IMR-90 (cell line): Measurements from ENCODE around the gene NFKB1. TPM values are rescaled to one million over a fixed set of nuclear protein-coding genes. Genes with fewer than 3 reads are reported as not detected.

ENCODE experiments used
- ATAC-seq: fragments of 200-7000 bp; cut with Tn5 transposase; 2 replicates; pipeline ENCODE4 v1.9.1; 2020; ENCODE audit warnings: low read depth, mild to moderate bottlenecking, moderate library complexity
- BruUV-seq: library from RNA; stranded (reverse); fragments of 400-500 nt; replicated peaks from 2 replicates; lab custom pipeline; 2021; lab: Mats Ljungman, UMichigan
- CTCF ChIA-PET: fragments of 300-600 bp; formaldehyde crosslinking; extraction: SDS; loops from one replicate; lab custom pipeline; 2021; ENCODE audit warnings: antibody characterized with exemption; lab: Yijun Ruan, JAX
- POLR2A ChIA-PET: fragments of 300-600 bp; sonication (Branson Sonifier 250); formaldehyde crosslinking; loops from one replicate; lab custom pipeline; 2022; ENCODE audit warnings: antibody characterized with exemption; ENCODE audit not compliant: unreplicated experiment; lab: Charles Lee
- DNase-seq: peaks from one replicate; pipeline ENCODE4 v3.0.0; 2013
- H2AFZ ChIP-seq: replicated peaks from 2 replicates; pipeline ENCODE3; 2013; ENCODE audit warnings: low read length, mild to moderate bottlenecking; ENCODE audit not compliant: poor library complexity
- H2AK5ac ChIP-seq: 2 replicates; pipeline ENCODE4 v1.6.1; 2013; ENCODE audit warnings: low read depth, low read length, inconsistent platforms
- H2AK9ac ChIP-seq: replicated peaks from 2 replicates; pipeline ENCODE3; 2013; ENCODE audit warnings: mild to moderate bottlenecking, low read depth, low read length, moderate library complexity; ENCODE audit not compliant: poor library complexity
- H2BK120ac ChIP-seq: 2 replicates; pipeline ENCODE4 v1.6.1; 2013; ENCODE audit warnings: low read depth, low read length, inconsistent platforms
- H2BK15ac ChIP-seq: 3 replicates; pipeline ENCODE4 v1.6.1; 2013; ENCODE audit warnings: low read depth, low read length, inconsistent platforms
- H2BK20ac ChIP-seq: 2 replicates; pipeline ENCODE4 v1.6.1; 2013; ENCODE audit warnings: low read depth, mild to moderate bottlenecking, inconsistent platforms, low read length, moderate library complexity
- H2BK5ac ChIP-seq: 2 replicates; pipeline ENCODE4 v1.6.1; 2013; ENCODE audit warnings: mild to moderate bottlenecking, low read depth, low read length, inconsistent platforms; ENCODE audit not compliant: poor library complexity, severe bottlenecking
- H3K14ac ChIP-seq: replicated peaks from 2 replicates; pipeline ENCODE4 v1.6.1; 2013; ENCODE audit warnings: low read depth, low read length, inconsistent platforms
- H3K18ac ChIP-seq: 2 replicates; pipeline ENCODE4 v1.6.1; 2013; ENCODE audit warnings: low read depth, low read length, control low read depth
- H3K23ac ChIP-seq: 2 replicates; pipeline ENCODE4 v1.6.1; 2013; ENCODE audit warnings: low read depth, low read length, inconsistent platforms
- H3K27ac ChIP-seq: 2 replicates; pipeline ENCODE4 v1.5.1; 2013; ENCODE audit warnings: mild to moderate bottlenecking, control low read depth, low read length; ENCODE audit not compliant: insufficient read depth
- H3K27me3 ChIP-seq: 2 replicates; pipeline ENCODE4 v1.6.1; 2013; ENCODE audit warnings: low read length; ENCODE audit not compliant: control insufficient read depth, insufficient read depth
- H3K36me3 ChIP-seq: 2 replicates; pipeline ENCODE4 v1.6.1; 2013; ENCODE audit warnings: low read length, mixed read lengths; ENCODE audit not compliant: control insufficient read depth, insufficient read depth
- H3K4ac ChIP-seq: 2 replicates; pipeline ENCODE4 v1.6.1; 2013; ENCODE audit warnings: low read depth, low read length, inconsistent platforms
- H3K4me1 ChIP-seq: 2 replicates; pipeline ENCODE4 v1.6.1; 2013; ENCODE audit warnings: low read length, mixed read lengths; ENCODE audit not compliant: control insufficient read depth, insufficient read depth
- H3K4me2 ChIP-seq: 2 replicates; pipeline ENCODE4 v1.6.1; 2013; ENCODE audit warnings: low read depth, mild to moderate bottlenecking, control low read depth, low read length, moderate library complexity
- H3K4me3 ChIP-seq: 2 replicates; pipeline ENCODE4 v1.5.1; 2013; ENCODE audit warnings: low read depth, mild to moderate bottlenecking, control low read depth, low read length, moderate library complexity; ENCODE audit not compliant: insufficient read depth
- H3K56ac ChIP-seq: 2 replicates; pipeline ENCODE4 v1.6.1; 2013; ENCODE audit warnings: low read length, inconsistent platforms; ENCODE audit not compliant: insufficient read depth; ENCODE audit errors: extremely low read depth
- H3K79me1 ChIP-seq, 2 experiments: 2 replicates each; pipeline ENCODE4 v1.6.1; 2013; ENCODE audit warnings: low read length in 2 of 2, inconsistent platforms in 1 of 2, low read depth in 1 of 2
- H3K9ac ChIP-seq: 2 replicates; pipeline ENCODE4 v1.6.1; 2013; ENCODE audit warnings: low read depth, low read length, control low read depth
- H3K9me1 ChIP-seq: 2 replicates; pipeline ENCODE4 v1.6.1; 2013; ENCODE audit warnings: low read length, inconsistent platforms; ENCODE audit not compliant: insufficient read depth
- H3K9me3 ChIP-seq: 2 replicates; pipeline ENCODE4 v1.6.1; 2013; ENCODE audit warnings: low read length; ENCODE audit not compliant: control insufficient read depth, insufficient read depth
- H4K20me1 ChIP-seq: 2 replicates; pipeline ENCODE4 v1.6.1; 2013; ENCODE audit warnings: low read length, inconsistent platforms; ENCODE audit not compliant: insufficient read depth
- H4K5ac ChIP-seq: 2 replicates; pipeline ENCODE4 v1.6.1; 2013; ENCODE audit warnings: mild to moderate bottlenecking, low read depth, low read length, control low read depth
- H4K8ac ChIP-seq, 2 experiments: 2 replicates each; pipeline ENCODE4 v1.6.1; 2013; ENCODE audit warnings: low read depth in 2 of 2, low read length in 2 of 2, control low read depth in 1 of 2, inconsistent platforms in 1 of 2
- H4K91ac ChIP-seq: 2 replicates; pipeline ENCODE4 v1.6.1; 2013; ENCODE audit warnings: low read depth, low read length, inconsistent platforms; ENCODE audit not compliant: insufficient read depth
- CHD1 ChIP-seq: IDR thresholded peaks from 2 replicates; pipeline ENCODE4 v1.6.1; 2012; ENCODE audit warnings: low read depth, low read length, improper control_type of control experiment
- FOS ChIP-seq: fragments of 150-350 bp; IDR thresholded peaks from 2 replicates; pipeline ENCODE4 v1.6.1; 2016; ENCODE audit warnings: low read depth, low read length
- MAFK ChIP-seq: IDR thresholded peaks from 2 replicates; pipeline ENCODE4 v1.6.1; 2012; ENCODE audit warnings: low read depth, low read length, improper control_type of control experiment
- NFE2L2 ChIP-seq: fragments of 150-350 bp; IDR thresholded peaks from 2 replicates; pipeline ENCODE4 v1.6.1; 2016; ENCODE audit warnings: low read depth, mild to moderate bottlenecking, low read length
- RCOR1 ChIP-seq: IDR thresholded peaks from 2 replicates; pipeline ENCODE4 v1.6.1; 2012; ENCODE audit warnings: mild to moderate bottlenecking, low read length, improper control_type of control experiment; ENCODE audit not compliant: insufficient replicate concordance
- RFX5 ChIP-seq: IDR thresholded peaks from 2 replicates; pipeline ENCODE4 v1.8.0; 2012; ENCODE audit warnings: low read depth, mild to moderate bottlenecking, low read length, moderate library complexity
- WGBS, 2 experiments: methylation state at CpG; one replicate each; pipeline versions ENCODE4 v1.1.5 to v1.1.7; 2013; ENCODE audit warnings: missing lambda C conversion rate in 2 of 2; ENCODE audit not compliant: insufficient read length in 1 of 2; ENCODE audit errors: extremely low coverage in 2 of 2; 5-methylcytosine and 5-hydroxymethylcytosine counted together
- dilution Hi-C: fragments of 300-500 bp; cut with HindIII; formaldehyde crosslinking; loops from one replicate; pipeline ENCODE4 v1.14.3; 2018; ENCODE audit warnings: low sequenced_read_pairs; ENCODE audit not compliant: unreplicated experiment
- in situ Hi-C: fragments of 300-500 bp; cut with MboI; formaldehyde crosslinking; loops from 3 replicates; pipeline ENCODE4 v1.14.3; 2019; ENCODE audit warnings: low sequenced_read_pairs, inconsistent platforms, mixed read lengths
- intact Hi-C: fragments of 100-400 bp; cut with micrococcal nuclease; formaldehyde crosslinking; loops from 2 replicates; pipeline ENCODE4 v1.10.0; 2022
- polyA plus RNA-seq, 3 experiments: library from polyadenylated mRNA; depleted of rRNA; stranded (reverse); fragments of >200 nt; gene quantifications; 2 replicates each; pipeline ENCODE4 v1.2.3, GENCODE V29; 2012; ENCODE audit warnings: low replicate concordance in 1 of 3
- total RNA-seq: library from RNA; depleted of rRNA; stranded (reverse); fragments of >200 nt; gene quantifications from 2 replicates; pipeline ENCODE4 v1.2.3, GENCODE V29; 2012

The NFKB1 gene
- total and polyA plus RNA-seq, 2 of the 4 experiments (the other 2 are of a cell fraction), result 19.8 to 24.6 TPM

DNA sequence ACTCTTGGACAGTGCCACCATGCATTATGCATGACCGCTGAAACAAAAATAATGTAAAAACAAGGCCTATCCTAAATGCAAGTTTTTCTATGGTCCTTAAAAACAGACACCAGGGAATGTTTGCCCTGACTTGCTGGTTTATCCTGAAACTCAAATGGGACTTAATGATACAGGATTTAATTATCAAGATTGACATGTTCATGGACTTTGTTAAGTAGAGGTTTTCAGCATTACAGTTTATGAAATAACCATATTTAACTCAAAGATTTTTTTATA lies 1.3 kb downstream of the NFKB1 start:
- Histone ChIP-seq H3K18ac (no peak overlapping the region), H3K23ac (peak overlapping the region; percentile 76; the same call in 1 of the 2 replicates), H3K9ac (peak overlapping the region; percentile 81; the same call in 1 of the 2 replicates), H3K14ac (peak overlapping the region; percentile 71), H2BK15ac (no peak overlapping the region), H4K20me1 (peaks cover 5% of the 10 kb centered on the region; the same call in 1 of the 2 replicates), H3K27ac (no peak overlapping the region), H2BK5ac (no peak overlapping the region), H2AK9ac (no peak overlapping the region), H3K4me2 (peak overlapping the region; percentile 85), H4K8ac (no peak overlapping the region; a peak in 1 of 4 replicates), H3K36me3 (no peaks in the 10 kb centered on the region), H3K56ac (peak overlapping the region; percentile 47; the same call in 1 of the 2 replicates), H3K9me1 (no peaks in the 10 kb centered on the region), H2AFZ (no peak overlapping the region), H3K79me1 (peaks cover 8 to 36% of the 10 kb centered on the region in 2 experiments), H4K91ac (no peak overlapping the region), H4K5ac (no peak overlapping the region), H2BK20ac (no peak overlapping the region), H3K4ac (no peak overlapping the region), H3K9me3 (no peaks in the 10 kb centered on the region), H3K4me1 (peaks cover 3% of the 10 kb centered on the region; the same call in 1 of the 2 replicates), H3K27me3 (no peaks in the 10 kb centered on the region), H2BK120ac (no peak overlapping the region), H2AK5ac (no peak overlapping the region), H3K4me3 (peak overlapping the region; percentile 70)
- TF ChIP-seq MAFK (no peak), RFX5 (no peak), RCOR1 (no peak), FOS (no peak), NFE2L2 (no peak), CHD1 (no peak)
- intact Hi-C loops, result loop anchor here (5.0 to 10.0 kb wide), 4 partner anchors 50 to 510 kb away; partner anchors contain the start of gene UBE2D3
- dilution Hi-C loops, result no loop called here
- ChIA-PET POLR2A (no interaction called here), CTCF (interaction anchor here (0.7 kb wide), 1 partner anchor 126 kb away, joined by 3 read pairs; no protein-coding TSS in a partner anchor)
- in situ Hi-C loops, result no loop called here
- DNase-seq, result no peak
- no peak for ATAC-seq
- WGBS, 2 experiments, result no CpG with 5 or more reads among the region's 1 CpG
- no TSS peak for BruUV-seq
